Measurements from ENCODE around the gene SIX2. TPM values are rescaled to one million over a fixed set of nuclear protein-coding genes. Genes with fewer than 3 reads are reported as not detected.

Gene SIX2
- total and polyA plus RNA-seq, 10 of the 15 experiments (the other 5 are each of a cell fraction or from before 2014, with no cell fraction given), result not detected

GRCh38 chr2:45031028-45031427 is 21.8 kb upstream of the SIX2 start:
- ChIA-PET SMC1A (ENCODE audit: uncharacterized antibody, unreplicated experiment) (no interaction called here), CTCF (no interaction called here), POLR2A (no interaction called here), RAD21 (ENCODE audit: unreplicated experiment) (no interaction called here)
- Histone ChIP-seq H3K27me3 (replicated peaks in 1 of 2; ENCODE audit: control insufficient read depth in 2 of 2, insufficient read depth in 2 of 2, low read length in 1 of 2) (no peaks in the 10 kb centered on the region; a peak in 2 of 4 replicates), H3K4me1 (ENCODE audit: control insufficient read depth, insufficient read depth, low read length) (no peaks in the 10 kb centered on the region), H2AFZ (ENCODE audit: control insufficient read depth, low read depth, low read length) (no peak overlapping the region), H3K27ac (ENCODE audit: control insufficient read depth, insufficient read depth) (no peak overlapping the region), H3K9me3 (replicated peaks; ENCODE audit: control insufficient read depth, insufficient read depth, low read length) (no peaks in the 10 kb centered on the region), H3K4me2 (ENCODE audit: control insufficient read depth, insufficient read depth) (no peak overlapping the region), H3K9ac (ENCODE audit: control insufficient read depth, insufficient read depth, low read length) (no peak overlapping the region), H3K4me3 (no peak overlapping the region), H3K79me2 (ENCODE audit: control insufficient read depth, insufficient read depth, low read length) (no peaks in the 10 kb centered on the region), H3K36me3 (ENCODE audit: control insufficient read depth in 2 of 2, insufficient read depth in 2 of 2, low read length in 1 of 2) (no peaks in the 10 kb centered on the region), H4K20me1 (ENCODE audit: control insufficient read depth, insufficient read depth) (no peaks in the 10 kb centered on the region)
- no peak for TF ChIP-seq USF2 (IDR thresholded peaks at IDR 0.05; ENCODE audit: borderline replicate concordance, low read depth, low read length)
- no peak for TF ChIP-seq STAT3 (IDR thresholded peaks at IDR 0.05; ENCODE audit: low read depth, low read length)
- TF ChIP-seq JUND (IDR thresholded peaks at IDR 0.05; ENCODE audit: low read depth, low read length), result no peak
- TF ChIP-seq IRF4 (IDR thresholded peaks at IDR 0.05; ENCODE audit: low read depth, low read length), result no peak
- TF ChIP-seq PKNOX1 (IDR thresholded peaks at IDR 0.05), result no peak
- TF ChIP-seq HDGF (IDR thresholded peaks at IDR 0.05), result no peak
- no peak for TF ChIP-seq REST (IDR thresholded peaks at IDR 0.05; ENCODE audit: low read depth, low read length)
- TF ChIP-seq SREBF2 (IDR thresholded peaks at IDR 0.05; ENCODE audit: low read length), result no peak
- TF ChIP-seq ZBTB11 (CRISPR knock-in tag; IDR thresholded peaks at IDR 0.05), result no peak
- TF ChIP-seq SMARCA5 (IDR thresholded peaks at IDR 0.05), result no peak
- TF ChIP-seq KLF5 (IDR thresholded peaks at IDR 0.05; ENCODE audit: partially characterized antibody), result no peak
- TF ChIP-seq RAD51 (IDR thresholded peaks at IDR 0.05), result no peak
- TF ChIP-seq ZNF622 (IDR thresholded peaks at IDR 0.05), result no peak
- no peak for TF ChIP-seq SUPT20H (IDR thresholded peaks at IDR 0.05; ENCODE audit: borderline replicate concordance, control insufficient read depth, low read depth, low read length)
- no peak for TF ChIP-seq BMI1 (IDR thresholded peaks at IDR 0.05; ENCODE audit: borderline replicate concordance)
- no peak for TF ChIP-seq HDAC2 (IDR thresholded peaks at IDR 0.05)
- intact Hi-C loops (cut with micrococcal nuclease; ENCODE audit: unreplicated experiment), result no loop called here
- DNase-seq (ENCODE audit: low read depth, low spot score) (no peak), ATAC-seq (no peak), FAIRE-seq (no peak)
- no TSS peak for BruUV-seq (replicated peaks)
- in situ Hi-C loops (cut with MboI), result no loop called here
- WGBS (ENCODE audit: insufficient coverage, insufficient replicate concordance, low lambda C conversion rate, missing lambda C conversion rate), result 34% methylated on average over 3 of the region's 3 CpGs
